HG02981 (cell line): Measurements from ENCODE around the gene ZBED5.
"Not testable (repeated sequence)": the region's sequence is repeated elsewhere in the genome, so short reads cannot be mapped to it uniquely, and the experiment has no call there.

Source experiments
- ATAC-seq: cut with Tn5 transposase; IDR thresholded peaks from one replicate; pipeline ENCODE4 v1.9.1; 2021; ENCODE audit warnings: mild to moderate bottlenecking, moderate library complexity; ENCODE audit not compliant: unreplicated experiment

The ZBED5 gene

DNA sequence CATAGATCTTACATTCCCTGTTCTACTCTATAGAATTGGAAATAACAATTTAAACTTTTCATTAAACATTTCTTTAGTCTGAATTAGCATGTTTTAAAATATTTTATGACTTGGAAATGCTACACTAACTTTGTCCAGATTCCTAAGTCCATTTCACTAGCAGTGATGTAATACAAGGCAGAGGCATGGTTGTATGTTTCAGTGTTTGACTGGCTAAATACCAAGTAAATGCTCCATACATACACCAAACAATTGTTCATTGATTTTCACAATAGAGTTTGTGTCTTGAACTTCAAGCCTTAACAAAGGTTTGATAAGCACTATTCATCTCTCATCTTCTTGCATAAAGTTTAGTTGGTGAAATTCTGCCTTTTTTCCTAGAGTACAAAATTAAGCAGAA, 13.5 kb downstream of the ZBED5 start:
- no peak for ATAC-seq

DNA sequence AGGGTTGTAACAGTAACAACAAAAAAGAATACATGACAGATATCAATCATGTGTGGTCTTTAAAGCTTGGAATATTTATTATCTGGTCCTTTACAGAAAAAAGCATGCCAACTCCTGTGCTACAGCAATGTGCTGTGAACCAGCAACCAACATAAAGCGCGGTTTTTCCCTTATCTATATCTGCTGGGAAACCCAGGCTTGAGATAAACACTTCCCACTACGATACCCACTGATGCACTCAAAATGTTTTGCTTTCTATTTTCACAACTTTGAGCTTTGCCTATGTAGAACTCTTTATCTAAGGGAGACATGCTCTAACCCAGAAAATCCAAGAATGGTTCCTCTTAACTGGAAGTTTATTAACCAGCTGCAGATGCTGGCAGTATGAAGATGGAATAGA, 19.0 kb downstream of the ZBED5 start:
- no peak for ATAC-seq

DNA sequence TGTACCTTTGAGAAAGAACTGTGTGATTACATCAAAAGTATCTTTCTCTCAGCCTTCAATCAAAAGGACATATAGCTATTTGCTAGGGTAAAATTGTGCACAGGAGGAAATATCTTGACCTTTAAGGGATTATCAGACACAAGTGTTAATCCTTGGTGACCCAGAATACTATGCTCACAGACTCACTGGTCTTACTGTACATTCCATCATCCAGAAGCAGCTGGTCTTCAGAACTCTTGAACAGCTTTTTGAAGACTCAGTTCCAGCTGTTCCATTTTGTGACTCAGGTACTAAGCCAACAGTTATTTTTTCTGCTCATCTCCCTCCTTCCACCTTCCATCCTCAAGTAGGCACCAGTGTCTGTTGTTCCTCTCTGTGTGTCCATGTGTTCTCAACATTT, 19.8 kb downstream of the ZBED5 start:
- no peak for ATAC-seq

DNA sequence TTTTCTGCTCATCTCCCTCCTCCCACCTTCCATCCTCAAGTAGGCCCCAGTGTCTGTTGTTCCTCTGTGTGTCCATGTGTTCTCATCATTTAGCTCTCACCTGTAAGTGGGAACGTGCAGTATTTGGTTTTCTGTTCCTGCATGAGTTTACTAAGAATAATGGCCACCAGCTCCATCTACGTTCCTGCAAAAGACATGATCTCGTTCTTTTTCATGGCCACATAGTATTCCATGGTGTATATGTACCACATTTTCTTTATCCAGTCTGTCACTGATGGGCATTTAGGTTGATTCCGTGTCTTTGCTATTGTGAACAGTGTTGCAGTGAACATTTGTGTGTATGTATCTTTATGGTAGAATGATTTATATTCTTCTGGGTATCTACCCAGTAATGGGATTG, 21.0 kb downstream of the ZBED5 start:
- ATAC-seq = not testable (repeated sequence)

DNA sequence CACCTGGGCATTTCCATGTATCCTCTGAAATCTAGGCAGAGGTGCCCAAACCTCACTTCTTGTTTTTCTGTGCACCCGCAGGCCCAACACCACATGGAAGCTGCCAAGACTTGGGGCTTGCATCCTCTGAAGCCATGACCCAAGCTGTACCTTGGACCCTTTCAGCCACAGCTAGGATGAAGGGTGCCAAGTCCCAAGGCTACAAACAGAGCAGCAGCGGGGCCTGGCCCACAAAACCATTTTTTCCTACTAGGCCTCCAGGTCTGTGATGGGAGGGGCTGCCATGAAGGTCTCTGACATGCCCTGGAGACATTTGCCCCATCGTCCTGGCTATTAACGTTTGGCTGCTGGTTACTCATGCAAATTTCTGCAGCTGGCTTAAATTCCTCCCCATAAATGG, 28.7 kb downstream of the ZBED5 start:
- ATAC-seq = no peak

DNA sequence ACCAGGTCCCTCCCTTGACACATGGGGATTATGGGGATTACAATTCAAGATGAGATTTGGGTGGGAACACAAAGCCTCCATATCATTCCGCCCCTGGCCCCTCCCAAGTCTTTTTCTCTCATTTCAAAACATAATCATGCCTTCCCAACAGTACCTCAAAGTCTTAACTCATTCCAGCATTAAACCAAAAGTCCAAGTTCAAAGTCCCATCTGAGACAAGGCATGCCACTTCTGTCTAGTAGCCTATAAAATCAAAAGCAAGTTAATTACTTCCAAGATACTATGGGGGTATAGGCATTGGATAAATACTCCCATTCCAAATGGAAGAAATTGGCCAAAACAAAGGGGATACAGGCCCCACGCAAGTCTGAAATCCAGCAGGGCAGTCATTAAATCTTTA, 29.5 kb downstream of the ZBED5 start:
- ATAC-seq = no peak

DNA sequence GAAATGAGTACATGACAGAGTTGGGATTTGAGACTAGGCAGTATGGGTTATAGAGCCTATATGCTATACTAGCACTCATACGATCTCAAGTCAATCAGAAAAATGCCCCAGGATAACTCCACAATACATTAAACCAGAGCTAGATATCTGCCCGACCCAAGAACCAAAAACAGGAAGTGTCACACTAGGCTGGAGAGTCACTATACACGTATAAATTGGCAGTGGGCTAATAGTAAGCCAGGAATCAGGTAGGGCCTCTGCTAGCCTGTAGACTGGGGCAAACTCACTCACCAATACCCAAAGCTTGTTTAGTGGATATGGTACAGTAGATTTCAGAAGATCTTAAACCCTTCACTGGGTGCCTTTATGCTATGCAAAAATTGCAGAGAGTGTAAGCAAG, 33.0 kb downstream of the ZBED5 start:
- ATAC-seq = peak; percentile 83

DNA sequence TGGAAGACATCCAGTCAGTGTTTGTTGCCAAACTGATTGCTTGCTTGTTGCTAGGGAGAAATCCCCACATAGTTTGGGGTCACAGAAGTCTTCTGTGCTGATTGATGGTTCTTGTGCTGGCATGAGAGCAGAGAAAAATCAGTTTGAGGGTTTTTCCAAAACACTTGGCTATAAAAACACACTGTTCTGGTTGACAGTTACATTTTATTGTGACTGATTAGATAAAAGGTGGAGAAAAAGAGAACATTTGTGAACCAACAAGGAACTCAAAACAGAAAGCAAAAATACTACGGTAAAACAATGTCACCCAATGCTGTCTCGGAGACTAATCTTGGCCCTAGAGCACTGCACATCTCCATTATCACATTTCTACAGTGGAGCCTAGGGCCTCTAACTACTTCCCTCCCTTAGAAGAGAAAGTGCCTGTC, 34.7 kb downstream of the ZBED5 start:
- no peak for ATAC-seq

DNA sequence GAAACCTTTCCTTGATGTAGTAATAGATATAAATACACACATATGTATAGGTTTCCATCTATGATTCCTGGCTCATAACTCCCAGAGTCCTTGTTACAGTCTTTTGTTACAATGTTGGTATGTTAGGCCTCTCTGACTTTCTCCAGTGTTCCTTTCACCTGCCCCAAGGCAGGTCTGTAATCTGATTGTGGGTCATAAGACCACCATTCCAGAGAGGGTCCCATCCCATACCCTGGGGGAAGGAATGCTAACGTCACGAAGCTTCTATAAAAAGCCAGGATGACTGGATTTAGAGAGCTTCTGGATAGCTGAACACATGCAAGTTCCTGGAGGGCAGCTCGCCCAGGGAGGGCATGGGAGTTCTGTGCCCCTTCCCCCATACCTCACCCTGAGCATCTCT, 35.4 kb downstream of the ZBED5 start:
- not testable (repeated sequence) for ATAC-seq

DNA sequence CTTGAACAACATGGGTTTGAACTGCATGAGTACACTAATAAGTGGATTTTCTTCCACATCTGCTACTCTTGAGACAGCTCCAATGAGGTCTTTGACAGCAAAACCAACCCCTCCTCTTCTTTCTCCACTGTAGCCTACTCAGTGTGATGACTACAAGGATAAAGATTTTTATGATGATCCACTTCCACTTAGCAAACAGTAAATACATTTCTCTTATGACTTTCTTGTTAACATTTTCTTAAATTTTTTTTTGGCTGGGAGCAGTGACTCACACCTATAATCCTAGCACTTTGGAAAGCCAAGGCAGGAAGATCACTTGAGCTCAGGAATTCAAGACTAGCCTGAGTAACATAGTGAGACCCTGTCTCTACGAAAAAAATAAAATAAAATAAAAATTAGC, 39.3 kb downstream of the ZBED5 start:
- no peak for ATAC-seq

DNA sequence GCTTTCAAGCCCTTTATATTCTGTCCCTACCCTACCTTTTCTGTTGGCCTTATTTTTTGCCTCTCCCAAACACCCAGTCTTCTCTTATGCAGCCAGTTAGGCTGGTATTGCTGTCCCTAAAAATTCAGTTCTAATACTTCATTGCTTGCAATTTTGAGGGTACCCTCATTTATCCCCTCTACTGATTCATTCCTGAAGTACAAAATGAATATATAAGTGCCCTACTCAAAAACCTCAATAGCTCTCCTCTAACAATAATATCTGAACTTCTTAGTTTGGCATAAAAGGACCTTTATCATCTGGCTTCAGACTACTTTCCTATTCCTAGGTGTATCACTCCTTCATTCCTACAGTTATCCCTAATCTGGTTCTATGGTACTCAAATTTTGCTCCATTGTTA, 43.9 kb downstream of the ZBED5 start:
- ATAC-seq = no peak

DNA sequence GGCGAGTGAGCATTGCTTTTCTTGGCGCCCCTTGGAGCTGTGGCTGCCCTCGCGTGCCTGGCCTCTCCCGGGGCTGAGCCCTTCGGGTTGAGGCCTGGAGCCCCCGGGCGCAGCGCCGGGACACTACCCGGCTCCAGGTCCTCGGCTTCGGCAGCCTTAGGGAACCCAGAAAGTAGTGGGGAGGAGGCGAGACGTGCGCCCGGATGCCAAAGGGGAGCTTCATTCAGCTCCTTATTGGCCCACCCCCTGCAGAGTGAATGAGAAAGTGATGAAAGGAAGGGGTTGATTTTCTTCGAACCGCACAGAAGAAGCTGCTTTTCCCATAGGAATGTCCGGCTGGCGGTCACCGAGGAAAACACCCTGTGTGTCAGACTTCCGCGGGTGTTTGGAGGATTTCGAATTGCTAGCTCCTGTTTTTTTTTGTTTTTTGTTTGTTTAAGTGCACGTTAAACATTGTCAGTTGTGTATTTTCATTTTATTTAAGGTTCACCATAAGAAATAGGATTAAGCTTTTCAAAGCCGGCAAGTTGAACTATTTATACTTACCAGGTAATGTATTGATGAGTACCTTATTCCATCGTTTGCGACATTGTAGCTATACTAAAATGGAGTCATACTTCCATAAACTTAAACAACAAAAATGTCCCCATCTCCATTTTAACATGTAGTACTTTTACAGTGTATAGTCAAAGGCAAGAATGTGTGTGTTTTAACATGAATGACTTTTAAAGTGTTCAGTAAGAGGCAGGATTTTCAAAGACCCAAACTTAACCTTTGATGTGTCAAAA, 48.3 kb downstream of the ZBED5 start:
- peak; percentile 14 for ATAC-seq

DNA sequence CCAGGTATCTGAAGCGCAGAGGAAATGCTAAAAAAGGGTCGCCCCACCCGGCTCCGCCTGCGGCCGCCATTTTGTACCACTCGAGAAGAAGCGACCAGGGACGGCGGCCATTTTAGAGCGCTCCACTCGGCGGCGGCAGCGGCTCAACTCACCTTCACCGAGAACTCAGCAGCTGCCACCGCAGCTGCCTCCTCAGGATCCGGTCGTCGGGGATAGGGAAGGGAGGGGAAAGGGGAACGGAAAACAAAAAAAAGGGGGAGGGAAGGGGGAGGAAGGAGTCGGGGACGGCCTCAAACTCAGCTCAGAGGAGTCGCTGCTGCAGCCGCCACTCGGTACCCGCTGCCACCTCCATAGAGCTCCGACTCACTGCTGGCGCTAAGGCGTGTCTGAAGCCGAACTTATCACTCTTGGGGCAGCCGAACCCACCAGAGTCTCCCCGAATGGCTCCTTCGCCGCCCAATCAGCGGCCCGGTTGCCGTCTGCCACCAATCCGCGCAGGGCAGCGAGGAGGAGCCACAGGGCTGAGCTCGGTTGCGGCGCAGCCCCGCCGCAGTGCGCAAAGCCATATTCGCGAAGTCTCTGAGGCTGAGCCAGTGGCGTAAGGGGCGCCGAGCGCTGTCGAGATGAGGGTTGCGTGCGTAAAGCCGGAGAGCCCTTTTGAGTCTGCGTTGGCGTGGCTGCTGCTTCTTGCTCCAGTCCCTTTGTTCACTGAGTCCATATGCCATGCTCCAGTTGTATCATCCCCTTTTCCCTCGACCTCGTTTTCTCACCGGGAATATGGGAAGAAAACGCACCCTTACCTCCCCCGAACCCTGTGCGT, 49.1 kb downstream of the ZBED5 start, which contains the start of gene EIF4G2:
TSS of gene EIF4G2 (minus strand) at position 374 of the 820 bp plus-strand sequence.
- peak; percentile 93 for ATAC-seq

DNA sequence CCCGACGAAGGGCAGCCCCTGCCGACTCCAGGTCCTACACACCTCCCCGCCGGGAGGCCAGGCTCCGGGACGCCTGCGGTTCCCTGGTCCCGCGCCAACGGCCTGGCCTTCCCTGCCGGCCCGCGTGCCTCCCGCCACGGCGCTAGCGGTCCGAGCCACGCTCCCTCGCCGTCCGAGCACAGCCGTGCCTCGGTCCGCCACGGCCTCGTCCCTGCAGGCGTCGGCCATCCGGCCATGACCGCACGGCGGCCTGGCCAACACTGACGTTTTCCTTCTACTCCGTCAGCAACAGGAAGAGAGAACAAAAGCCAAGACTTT, 49.7 kb downstream of the ZBED5 start:
- ATAC-seq = no peak

DNA sequence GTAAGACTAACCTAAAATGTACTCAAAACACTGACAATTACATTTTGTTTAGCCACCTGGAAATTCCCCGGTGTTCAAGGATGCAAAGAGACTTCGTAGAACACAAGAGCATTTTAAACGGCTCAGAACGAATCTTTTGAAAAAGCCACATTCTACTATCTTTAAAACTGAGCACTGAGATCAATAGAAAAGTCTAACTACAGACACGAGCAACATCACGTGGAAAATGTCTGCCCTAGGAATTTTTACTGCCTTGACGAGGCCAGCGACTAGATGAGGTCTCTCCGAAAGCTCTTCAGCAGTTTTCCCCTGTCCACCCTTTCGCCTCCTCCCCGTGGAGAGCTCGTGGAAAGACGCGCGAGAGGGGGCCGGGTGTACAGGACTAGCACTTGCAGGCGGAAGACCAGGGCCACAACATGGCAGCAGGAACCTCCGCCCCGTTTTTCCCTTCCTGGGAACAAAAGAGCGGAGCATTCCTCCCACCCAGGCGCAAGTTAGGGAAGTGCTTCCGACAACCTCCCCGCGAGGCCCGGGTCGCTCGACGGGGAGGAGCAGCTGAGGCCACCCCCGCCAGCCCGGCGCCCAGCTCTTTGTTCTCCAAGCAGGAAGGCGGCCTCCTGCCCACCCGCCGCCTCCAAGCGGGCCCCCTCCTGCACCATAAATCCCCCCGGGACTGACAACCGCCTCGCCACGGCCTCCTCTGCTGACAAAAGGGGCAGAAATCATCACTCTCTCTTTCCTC, 50.2 kb downstream of the ZBED5 start:
- peak; percentile 3 for ATAC-seq

DNA sequence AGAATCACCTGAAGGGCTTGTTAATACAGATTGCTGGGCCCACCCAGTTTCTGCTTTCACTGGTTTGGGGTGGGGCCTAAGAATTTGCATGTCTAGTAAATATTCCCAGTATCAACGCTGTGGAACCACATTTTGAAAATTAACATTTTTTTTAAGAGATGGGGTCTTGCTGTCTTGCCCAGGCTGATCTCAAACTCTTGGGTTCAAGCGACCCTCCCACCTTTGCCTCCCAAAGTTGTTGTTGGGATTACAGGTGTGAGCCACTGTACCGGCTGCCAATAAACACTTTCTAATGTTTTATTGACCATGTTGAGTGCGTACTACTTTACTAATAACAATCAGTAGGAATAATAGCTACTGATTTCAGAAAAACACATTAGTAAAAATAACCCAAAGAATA, 51.6 kb downstream of the ZBED5 start:
- no peak for ATAC-seq

DNA sequence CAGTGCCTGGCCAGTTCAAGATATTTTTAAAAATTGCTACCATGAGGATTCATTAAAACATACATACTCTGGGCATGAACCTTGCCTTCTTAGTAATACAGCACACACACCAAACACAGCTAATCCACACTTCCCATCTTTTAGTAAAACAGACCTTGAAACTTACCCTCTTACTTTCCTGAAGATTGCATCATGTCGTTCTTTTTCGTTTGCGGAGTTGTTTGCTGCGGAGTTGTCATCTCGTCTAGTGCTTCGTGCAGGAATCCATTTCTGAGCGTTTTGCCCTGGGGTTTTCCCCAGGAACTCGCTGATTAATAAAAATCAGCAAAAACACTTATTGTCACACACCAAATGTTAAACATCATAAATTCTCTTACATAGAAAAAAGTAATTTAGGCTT, 52.1 kb downstream of the ZBED5 start:
- no peak for ATAC-seq

DNA sequence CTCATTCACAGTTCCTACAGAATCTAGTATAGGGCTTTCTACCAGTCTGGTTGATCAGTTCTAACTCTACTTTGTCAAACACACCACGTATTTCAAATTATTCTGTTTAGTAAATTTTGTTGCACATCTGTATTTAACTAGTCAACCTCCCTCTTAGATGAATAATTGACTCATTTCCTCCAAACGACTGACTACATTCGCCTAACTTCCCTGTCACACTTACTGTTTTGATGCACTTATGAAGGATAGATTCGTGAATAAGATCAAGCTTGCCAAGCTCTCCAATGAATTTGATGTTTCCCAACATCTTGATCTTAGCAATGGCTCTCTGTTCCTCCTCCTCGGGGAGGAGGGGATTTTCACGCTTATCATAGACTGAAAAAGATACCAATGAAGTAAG, 54.2 kb downstream of the ZBED5 start:
- no peak for ATAC-seq
